HG03558 (cell line): ENCODE data around the gene DAB2IP.
"Not testable (repeated sequence)": the region's sequence is repeated elsewhere in the genome, so short reads cannot be mapped to it uniquely, and the experiment has no call there.

Experiments used
- ATAC-seq: cut with Tn5 transposase; IDR thresholded peaks from one replicate; pipeline ENCODE4 v1.9.1; 2021; ENCODE audit warnings: moderate number of reproducible peaks; ENCODE audit not compliant: unreplicated experiment; ENCODE audit errors: extremely low read depth

The DAB2IP gene

DNA sequence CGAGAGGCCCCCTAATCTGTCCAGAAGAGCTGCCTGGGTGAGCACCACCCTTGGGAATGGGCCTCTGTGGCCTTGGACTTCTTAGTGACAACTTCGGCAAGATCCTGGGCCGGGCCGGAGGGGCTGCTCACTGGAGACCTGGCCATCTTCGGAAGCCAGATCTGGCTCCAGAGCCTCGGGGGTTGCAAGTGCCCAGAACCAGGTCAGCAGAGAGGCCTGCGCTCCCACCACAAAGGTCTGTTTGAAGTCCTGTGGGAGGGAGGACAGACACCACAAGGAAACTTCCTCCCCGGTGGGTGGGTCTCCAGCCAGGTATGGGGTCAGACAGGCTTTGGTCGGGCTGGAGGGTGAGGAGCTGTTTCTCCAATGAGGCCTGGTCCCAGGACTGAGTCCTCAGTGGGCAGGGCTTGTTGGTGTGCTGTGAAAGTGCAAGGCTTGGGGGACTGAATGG lies 86.1 kb downstream of the DAB2IP start:
- no peak for ATAC-seq

DNA sequence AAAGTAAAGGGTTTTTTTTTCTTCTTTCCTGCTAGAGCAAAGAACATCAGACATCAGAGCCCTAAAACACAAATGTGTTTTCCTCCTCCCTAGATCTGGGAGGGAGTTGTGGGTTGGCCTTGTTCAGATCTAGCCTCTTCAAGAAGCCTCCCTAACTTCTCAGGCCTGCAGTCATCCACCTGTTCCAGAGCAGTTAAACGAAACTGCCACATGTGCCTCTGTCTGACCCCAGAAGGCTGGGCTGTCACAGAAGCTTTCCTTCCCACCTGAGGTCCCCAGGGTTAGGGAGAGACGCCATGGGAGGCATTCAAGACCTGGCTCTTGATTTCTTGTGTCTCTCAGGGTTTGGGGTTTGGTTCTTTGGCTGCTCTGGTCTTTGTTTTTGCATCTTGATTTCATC lies 87.0 kb downstream of the DAB2IP start:
- ATAC-seq = no peak

DNA sequence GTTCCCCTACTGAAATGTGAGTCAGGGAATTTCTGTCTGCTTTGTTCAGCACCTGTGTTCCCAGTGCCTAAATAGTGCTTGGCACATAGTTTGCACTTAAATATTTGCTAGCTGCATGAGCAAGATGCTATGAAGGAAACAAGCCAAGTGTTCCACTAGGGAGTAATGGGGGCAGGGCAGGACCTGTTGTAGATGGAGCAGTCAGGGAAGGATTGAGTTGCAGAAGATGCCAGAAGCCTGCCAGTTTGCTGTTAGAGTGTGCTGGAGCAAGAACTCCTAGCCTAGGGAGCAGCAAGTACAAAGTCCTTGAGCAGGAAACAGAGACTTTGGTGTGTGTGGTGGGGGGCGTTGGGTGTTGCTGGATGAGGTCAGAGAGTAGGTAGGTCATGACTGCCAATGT lies 87.5 kb downstream of the DAB2IP start:
- no peak for ATAC-seq

DNA sequence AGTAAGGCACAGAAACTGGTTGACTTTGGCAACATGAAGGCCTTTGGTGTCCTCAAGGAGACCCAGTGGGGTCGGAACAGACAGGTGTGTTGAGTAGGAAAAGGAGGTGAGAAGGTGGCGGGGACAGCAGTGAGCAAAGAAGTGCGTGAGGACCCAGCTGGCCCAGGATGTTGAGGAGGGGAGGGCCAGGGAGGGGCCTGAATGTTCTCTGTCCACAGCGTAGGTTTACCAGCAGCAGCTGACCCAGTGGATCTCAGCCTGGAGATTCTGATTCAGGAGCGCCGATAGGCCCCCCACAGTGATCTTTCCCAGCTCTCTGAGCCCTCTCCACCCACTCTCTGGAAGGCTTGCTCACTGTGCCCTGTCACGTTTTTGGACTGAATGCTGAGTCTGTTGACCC lies 88.5 kb downstream of the DAB2IP start:
- ATAC-seq = no peak

DNA sequence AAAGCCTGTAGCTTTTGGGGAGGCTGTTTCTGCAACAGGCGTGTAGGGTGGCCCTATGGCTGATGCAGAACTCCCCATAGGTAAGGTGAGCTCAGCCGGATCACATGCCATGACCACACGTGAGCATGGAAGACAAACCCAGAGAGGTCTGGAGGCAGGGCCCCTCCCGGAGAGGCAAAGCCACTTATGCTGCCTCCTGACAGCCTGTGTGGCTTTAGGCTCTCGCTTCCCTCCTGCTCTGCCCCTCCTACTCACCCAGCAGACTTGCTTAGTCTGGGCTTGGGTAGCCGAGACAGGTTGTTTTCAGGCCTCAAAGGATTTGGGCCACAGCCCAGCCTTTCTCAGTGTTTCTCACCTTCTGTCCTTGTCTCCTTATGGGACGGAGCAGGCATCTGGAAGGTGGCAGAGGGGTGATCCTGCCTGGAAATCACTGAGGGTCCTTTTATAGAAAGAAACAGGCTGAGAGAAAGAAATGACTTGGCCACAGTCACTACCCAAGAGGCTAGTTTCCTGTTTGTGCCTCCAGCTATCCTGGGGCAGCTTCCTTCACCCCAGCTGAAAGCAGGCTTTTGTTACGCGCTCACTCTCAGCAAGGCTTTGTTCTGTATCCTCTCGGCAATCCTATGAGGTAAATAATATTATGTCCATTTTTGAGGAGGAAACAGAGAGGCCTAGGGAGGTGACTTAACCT lies 89.9 kb downstream of the DAB2IP start:
- no peak for ATAC-seq

DNA sequence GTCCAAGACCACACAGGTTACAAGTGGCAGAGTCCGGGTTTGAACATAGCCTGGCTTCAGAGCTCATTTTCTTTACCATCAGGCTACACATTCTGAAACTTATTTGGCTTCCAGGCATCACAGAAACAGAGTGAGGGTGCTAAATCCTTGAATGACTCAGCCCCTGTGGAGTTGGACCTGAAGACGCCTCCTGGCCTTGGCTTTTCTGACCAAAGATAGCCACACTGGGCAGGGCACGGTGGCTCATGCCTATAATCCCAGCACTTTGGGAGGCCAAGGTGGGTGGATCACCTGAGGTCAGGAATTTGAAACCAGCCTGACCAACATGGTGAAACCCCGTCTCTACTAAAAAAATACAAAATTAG lies 90.5 kb downstream of the DAB2IP start:
- not testable (repeated sequence) for ATAC-seq

DNA sequence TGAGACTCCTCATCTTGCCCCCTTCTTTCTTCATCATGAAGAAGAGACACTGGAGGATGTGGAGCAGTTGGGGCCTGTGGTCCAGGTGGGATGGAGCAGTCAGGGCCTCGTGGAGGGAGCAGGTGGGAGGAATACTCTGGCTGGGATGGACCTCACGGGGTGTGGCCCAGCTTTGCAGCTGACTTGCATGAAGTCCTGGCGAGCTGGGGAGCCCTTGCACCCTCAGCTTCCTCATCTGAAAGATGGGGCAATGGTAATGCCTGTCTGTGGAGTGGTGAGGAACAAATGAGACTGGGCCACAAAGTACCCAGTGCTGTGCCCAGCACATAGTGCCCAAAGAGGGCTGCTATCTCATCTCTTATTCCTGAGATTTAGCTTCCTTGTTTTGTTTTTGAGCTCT lies 91.5 kb downstream of the DAB2IP start:
- no peak for ATAC-seq

DNA sequence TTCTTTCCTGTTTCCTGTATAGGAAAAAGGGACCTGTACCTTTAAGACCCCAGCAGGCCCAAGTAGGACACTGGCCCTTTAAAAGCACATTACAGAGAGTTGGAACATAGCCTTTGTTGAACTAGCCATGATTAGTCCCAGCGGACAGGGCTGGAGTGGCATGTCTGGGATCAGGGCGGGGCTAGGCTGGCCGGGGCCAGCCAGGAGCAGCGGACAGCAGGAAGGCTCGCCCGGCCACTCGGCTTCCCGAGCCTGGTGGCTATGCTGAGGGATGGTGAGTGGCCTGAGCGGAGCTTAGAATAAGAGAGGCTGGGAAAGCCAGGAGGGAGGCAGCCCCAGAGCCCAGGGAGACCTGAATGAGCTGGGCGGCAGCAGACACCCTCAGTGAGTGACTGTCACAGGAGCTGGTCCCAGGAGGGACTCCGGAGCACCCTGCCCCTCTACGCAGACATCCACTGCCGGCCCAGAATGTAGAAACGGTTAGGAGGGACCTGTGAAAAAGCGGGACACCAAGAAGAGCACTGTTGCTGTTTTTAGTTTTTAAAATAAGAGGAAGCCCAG lies 92.1 kb downstream of the DAB2IP start:
- ATAC-seq = no peak

DNA sequence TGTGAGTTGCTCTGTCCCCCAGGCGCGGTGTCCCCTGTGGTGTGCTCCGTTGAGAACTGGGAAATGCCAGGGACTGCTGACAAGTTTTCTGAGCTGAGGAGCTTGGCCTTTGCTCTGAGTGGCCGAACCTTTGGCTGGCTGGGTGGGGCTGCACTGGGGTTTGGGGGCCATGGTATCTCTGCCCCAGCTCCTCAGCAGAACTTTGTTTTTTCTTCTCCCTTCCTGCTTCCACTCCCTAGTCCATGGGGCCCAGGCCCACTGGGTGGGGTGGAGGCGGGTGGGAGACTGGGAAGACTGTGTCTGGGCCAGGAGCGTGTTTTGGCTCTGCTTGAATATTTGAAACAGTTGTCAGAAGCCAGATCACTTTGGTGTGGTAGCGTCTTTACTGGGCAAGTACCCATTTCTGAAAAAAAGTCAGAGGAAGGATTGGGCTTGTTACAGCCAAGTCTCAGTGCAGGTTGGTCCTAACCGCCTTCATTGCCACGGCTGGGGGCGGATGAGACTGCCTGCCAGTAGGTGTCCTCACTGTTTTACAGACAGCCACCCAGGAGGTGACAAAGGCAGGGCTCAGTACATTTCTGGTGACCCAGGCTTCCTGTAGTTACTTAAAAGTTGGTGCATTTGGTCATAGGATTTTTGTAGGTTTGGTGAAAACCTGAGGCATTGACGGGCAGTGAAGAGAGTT lies 92.7 kb downstream of the DAB2IP start:
- no peak for ATAC-seq

DNA sequence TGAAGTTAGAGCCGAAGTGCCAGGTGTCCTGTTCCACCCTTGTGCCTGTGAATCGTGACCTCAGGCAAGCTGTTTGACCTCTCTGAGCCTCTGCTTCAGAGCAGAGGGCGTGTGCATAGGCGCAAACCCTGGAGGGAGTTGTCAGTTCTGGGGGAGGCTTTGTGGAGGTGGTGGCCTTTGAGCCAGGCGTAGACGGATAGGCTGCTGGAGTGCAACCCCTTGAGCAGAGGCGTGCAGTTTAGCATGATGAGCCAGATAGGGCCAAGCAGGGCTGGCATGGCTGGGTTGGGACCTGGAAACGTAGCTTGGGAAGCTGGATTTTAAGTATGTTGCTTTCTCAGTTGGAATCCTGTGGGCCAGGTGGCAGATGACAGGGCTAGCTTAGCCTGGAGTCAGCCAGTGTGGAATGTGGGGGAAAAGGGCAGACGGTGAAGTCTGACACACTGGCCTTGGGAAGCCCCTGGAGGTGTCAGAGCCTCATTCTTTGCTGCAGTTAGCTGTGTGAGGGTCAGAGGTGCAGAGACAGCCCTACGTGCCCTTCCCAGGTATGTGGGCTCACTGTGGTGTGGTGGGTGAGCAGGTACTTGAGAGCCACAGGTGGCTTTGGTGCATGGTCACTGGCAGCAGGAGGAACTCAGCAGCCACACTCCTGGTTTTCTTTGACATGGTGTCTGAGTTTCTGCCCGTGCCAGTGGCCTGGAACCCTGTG lies 93.4 kb downstream of the DAB2IP start:
- ATAC-seq = no peak

DNA sequence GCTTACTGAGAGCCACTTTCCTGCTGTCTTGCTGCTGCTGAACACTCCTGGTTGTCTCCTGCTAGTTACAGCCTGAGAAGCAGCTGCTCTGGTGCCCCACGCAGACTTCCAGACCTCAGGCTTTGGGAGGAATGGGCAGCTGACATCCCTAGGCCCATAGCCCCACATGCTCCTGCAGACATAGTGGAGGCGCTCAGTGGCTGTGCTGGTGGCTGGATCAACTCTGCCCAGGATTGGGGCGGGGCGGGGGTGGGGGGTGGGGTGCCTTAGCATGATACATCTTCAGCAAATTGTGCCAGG lies 93.9 kb downstream of the DAB2IP start:
- no peak for ATAC-seq

DNA sequence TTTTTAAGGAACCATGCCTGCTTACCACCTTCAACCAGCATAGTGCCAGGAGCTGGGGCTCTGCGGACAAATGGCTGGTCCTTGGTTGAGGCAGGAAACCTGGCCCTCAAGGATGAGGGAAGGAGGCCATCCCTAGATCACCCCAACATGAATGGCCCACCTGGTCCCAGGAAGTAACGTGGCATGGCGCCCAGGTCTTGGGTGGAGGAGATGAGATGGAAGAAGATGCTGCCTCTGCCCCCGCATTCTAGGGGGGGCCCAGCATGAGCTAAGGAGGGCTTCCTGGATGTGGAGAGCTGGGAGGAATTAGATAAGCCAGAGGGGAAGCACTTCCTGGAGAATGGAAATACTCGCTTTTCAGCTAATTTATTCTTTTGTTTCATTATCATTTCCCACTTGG lies 95.0 kb downstream of the DAB2IP start:
- ATAC-seq = no peak

DNA sequence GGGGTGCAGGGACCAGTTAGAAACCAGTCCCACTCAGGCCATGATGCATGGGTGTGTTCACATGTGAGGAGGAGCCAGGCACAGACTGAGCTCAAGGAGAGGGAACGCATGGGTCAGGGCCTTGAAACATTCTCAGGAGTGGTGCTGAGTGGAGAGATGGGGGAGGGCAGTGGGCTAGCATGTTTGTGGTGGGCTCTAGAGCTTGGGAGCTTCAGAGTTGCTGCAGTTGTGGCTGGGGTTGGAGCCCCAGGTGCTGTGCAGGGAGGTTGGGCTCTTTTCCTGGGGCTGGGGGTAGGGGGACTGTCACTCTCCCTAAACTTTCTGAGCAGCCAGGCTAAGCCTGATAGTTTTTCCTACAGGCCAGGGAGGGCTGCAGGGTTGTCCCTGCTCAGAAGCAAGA lies 95.4 kb downstream of the DAB2IP start:
- no peak for ATAC-seq

DNA sequence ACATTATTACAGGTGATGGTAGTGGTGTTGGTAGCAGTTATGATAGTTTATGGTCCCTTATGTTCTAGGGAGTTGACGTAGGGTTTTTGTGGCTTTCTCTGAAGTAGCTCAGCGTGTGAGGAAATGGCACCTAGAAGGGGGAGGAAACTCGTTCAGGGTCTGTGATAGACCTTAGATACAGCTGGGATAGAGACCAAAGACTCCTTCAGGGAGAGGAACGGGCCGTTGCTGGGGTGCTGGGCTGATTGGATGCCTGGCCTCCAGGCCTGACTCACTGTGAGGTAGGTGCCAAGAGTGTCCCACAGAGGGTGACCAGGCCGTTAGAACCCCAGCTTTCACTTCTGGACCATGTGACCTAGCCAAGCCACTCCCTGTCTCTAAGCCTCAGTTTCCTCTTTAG lies 96.6 kb downstream of the DAB2IP start:
- ATAC-seq = no peak

DNA sequence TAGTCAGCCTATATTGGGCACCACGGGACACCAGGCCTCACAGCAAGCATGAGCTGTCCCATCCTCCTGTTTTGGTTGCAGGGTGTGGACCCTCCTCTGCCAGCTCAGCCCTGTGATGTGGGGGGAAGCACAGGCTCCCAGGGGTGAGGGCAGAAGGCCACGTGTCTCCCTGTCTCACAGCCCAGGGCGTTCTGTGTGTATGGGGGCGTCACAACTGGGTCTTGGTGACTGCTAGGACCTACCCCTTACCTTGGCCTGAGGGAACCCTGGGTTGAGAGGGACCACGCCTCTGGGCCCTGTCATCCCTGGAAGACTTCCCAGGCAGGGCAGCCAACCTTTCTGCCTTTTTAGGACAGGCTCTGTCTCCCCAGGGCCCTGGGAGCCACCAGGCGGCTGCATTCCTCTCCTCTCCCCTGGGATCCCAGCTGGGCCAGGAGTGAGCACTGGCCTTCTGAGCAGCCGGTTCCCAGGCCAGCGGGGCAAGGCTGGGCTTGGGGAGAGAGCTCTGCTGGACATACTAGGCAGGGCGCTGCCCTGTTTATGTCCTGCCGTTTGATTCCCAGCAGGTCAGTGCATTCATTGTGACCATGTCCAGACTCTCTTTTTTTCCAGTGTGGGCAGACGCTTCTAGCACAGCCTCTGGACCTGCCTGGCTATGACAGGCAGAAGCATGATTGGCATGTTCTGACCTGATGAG lies 97.4 kb downstream of the DAB2IP start:
- no peak for ATAC-seq

DNA sequence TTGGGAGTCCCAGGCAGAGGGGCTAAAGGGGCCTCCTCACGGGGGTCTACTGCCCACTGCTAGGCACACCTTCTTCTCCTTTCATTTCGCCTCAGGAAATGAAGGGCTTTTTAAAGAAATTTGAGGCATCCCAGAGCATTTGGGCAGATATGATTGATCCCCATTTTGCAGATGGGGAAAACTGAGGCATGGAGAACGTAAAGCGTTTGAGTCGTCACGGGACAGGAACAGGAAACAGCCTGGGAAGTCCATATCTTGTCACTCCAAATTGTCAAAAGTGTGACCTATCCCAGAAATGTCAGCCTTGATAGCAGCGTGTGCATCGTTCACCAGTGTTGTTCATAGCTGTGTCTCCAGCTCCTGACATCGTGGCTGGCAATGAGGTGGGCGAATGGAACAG lies 98.2 kb downstream of the DAB2IP start:
- ATAC-seq = no peak

DNA sequence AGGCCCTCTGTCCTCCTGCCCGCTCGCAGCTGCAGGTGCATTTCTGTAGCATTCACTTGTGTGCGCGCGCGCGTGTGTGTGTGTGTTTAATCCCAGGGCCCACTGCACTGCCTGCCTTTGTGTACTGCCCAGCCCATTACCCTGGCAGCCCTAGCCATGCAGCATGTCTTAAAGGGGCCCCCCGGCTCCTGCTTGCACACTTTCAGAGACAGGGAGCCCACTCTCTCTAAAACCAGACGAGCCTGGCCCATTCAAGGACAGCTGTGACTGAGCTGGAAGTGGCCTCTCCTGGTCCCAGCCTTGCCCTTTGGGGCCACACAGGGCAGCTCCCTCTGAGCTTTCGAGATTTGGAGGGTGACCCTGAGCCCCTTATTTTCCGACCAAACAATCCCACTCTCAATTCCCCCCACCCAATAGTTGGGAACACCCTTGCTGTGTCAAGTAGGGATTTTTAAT lies 98.9 kb downstream of the DAB2IP start:
- ATAC-seq = no peak

DNA sequence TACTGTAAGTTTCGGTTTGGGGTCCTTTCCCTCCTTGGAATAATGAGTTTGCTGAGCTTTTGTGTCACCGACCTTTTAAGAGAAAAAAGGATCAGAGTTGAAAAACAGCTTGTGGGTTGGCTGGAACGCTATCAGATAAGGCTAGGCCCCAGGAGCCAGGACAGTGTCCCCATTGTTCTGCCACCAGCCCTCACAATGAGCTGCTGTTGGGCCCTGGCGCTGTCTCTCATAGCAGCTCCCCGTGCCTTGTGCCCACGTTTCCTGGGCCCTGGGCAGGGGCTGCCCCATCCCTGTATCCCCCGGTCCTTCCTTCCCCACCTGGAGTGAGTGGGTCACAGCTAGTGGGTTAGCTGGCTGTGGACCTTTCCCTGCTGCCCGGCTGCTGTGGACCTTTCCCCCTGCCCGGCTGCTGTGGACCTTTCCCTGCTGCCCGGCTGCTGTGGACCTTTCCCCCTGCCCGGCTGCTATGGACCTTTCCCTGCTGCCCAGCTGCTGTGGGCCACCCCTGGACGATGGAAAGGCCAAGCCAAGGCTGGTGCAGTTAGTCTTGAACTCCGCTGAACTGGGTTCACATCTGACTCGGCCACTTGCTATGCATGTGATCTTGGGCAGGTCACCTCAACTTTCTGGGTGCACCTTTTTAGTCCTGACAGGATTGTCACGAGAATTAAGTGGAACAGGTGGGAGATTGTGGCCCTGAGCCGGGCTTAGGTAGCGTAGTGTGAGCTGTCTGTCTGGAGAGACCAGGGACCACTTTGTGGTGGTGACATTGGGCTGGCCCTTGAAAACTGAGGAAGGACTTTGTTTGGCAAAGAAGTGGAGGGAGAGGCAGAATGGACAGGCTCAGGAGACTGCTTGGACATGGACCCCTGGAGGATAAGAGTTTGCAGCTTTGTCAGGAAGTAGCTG lies 99.5 kb downstream of the DAB2IP start:
- no peak for ATAC-seq

DNA sequence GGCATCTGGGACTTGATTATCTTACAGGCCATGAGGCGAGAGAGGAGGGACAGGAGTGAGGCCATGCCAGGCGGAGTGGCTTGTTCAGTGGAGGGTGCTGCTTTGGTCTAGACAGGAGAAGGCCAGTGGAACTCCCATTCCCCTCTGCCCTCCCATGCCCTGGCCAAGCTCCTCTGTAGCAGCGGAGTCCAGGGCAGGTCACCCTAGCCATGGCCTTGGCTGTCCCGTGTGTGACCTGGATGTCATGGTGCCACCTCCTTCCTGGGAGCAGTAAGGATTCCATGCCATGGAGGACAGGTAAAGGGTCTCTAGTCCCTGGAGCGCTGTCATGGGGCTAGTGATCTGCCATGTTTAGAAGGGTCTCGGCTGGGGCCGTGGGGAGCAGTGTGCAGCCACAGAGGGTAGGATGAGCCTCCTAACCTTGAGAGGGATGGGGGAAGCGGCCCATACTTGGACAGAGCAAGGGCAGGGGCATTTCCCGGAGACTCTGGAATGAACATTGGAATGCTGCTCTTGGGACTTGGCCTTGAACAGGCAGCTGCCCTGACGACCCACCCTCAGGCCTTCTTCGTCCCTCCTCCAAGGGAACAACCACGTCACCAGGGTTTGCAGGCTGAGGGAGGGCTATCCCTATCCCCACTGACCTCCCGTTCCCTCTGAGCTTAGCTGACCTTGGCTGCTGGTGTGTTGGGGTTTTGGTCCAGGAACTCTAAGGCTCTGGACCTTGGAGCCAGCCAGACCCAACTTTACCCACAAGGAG lies 100.4 kb downstream of the DAB2IP start:
- ATAC-seq = no peak
